ENCODE measurements around the gene LMOD3.

DNA sequence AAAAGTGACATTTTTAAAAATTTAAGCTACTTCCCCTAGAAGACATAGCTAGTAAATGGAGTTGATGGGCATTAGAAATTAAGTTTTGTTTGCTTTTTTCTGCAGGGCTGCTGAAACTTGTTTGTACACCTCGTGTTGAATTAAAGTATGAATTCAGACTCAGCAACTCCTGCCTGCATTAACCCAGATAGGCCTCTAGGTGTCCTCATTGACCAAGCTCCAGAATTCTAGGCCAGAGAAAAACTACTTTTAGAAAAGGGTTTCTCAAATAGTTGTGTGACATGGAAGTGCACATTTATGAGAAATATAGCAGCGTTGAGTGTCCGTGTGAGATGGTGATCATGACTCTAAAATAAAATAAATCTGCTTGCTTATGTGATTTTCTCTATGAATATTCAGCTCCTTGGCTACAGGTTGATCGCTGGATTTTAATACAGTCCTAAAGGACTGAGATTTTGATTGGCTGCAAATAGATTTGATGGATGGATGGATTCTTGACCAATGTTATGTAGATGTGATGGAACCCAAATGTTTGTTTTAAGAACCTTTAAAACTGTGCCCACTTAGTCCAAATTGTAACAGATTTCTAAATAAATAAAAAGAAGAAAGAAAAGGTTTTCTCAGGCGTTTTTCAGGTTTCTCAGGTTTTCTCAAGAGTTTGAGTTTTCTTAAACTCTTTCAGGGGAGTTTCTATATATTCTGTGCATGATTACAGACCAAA, 39.4 kb upstream of the LMOD3 start:
- TF ChIP-seq GABPA (IDR thresholded peaks at IDR 0.05; ENCODE audit: low read depth) (no peak), POLR2AphosphoS5 (IDR thresholded peaks at IDR 0.05; ENCODE audit: low read depth) (no peak), SPI1 (IDR thresholded peaks at IDR 0.05; ENCODE audit: borderline replicate concordance, low read depth) (no peak)
- TF ChIP-seq, protein P1, sequence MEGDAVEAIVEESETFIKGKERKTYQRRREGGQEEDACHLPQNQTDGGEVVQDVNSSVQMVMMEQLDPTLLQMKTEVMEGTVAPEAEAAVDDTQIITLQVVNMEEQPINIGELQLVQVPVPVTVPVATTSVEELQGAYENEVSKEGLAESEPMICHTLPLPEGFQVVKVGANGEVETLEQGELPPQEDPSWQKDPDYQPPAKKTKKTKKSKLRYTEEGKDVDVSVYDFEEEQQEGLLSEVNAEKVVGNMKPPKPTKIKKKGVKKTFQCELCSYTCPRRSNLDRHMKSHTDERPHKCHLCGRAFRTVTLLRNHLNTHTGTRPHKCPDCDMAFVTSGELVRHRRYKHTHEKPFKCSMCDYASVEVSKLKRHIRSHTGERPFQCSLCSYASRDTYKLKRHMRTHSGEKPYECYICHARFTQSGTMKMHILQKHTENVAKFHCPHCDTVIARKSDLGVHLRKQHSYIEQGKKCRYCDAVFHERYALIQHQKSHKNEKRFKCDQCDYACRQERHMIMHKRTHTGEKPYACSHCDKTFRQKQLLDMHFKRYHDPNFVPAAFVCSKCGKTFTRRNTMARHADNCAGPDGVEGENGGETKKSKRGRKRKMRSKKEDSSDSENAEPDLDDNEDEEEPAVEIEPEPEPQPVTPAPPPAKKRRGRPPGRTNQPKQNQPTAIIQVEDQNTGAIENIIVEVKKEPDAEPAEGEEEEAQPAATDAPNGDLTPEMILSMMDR (IDR thresholded peaks at IDR 0.05; ENCODE audit: insufficient read depth, low read length) = peak; percentile 93
- TF ChIP-seq, protein P2, sequence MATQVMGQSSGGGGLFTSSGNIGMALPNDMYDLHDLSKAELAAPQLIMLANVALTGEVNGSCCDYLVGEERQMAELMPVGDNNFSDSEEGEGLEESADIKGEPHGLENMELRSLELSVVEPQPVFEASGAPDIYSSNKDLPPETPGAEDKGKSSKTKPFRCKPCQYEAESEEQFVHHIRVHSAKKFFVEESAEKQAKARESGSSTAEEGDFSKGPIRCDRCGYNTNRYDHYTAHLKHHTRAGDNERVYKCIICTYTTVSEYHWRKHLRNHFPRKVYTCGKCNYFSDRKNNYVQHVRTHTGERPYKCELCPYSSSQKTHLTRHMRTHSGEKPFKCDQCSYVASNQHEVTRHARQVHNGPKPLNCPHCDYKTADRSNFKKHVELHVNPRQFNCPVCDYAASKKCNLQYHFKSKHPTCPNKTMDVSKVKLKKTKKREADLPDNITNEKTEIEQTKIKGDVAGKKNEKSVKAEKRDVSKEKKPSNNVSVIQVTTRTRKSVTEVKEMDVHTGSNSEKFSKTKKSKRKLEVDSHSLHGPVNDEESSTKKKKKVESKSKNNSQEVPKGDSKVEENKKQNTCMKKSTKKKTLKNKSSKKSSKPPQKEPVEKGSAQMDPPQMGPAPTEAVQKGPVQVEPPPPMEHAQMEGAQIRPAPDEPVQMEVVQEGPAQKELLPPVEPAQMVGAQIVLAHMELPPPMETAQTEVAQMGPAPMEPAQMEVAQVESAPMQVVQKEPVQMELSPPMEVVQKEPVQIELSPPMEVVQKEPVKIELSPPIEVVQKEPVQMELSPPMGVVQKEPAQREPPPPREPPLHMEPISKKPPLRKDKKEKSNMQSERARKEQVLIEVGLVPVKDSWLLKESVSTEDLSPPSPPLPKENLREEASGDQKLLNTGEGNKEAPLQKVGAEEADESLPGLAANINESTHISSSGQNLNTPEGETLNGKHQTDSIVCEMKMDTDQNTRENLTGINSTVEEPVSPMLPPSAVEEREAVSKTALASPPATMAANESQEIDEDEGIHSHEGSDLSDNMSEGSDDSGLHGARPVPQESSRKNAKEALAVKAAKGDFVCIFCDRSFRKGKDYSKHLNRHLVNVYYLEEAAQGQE (IDR thresholded peaks at IDR 0.05; ENCODE audit: insufficient replicate concordance, low read depth) = no peak
